ENCODE results near the gene CACNA1G. TPM values are rescaled to one million over a fixed set of nuclear protein-coding genes. Genes with fewer than 3 reads are reported as not detected.

CACNA1G gene
- total and polyA plus RNA-seq, 2 donors from 2014 or later: 0.06 TPM; not detected in 1

GRCh38 chr17:50534979-50535326 lies 25.6 kb upstream of the CACNA1G start:
- H3K27me3 ChIP-seq (ENCODE audit: control insufficient read depth, insufficient read depth, low read length): no peaks in the 10 kb centered on the region
- DNase-seq (no peak), FAIRE-seq (no peak)
- peak overlapping the region; percentile 89 to 91 for H3K27ac ChIP-seq (ENCODE audit: low read depth in 2 of 2, low read length in 2 of 2)
- H3K4me1 ChIP-seq (ENCODE audit: control insufficient read depth in 2 of 3, insufficient read depth in 2 of 3, low read depth in 1 of 3, low read length in 3 of 3): peaks cover 0 to 43% (median 9%) of the 10 kb centered on the region in 3 donors
- peak overlapping the region in 2 of 3 donors; percentile 62 to 91 for H3K9ac ChIP-seq (ENCODE audit: low read length in 3 of 3)
- peaks cover 0 to 5% (median 2%) of the 10 kb centered on the region in 3 donors for H3K36me3 ChIP-seq (ENCODE audit: control insufficient read depth in 2 of 3, insufficient read depth in 3 of 3, low read length in 3 of 3)
- H3K9me3 ChIP-seq (ENCODE audit: control insufficient read depth in 2 of 3, insufficient read depth in 1 of 3, low read length in 3 of 3): no peaks in the 10 kb centered on the region
- peak overlapping the region in 2 of 3 donors; percentile 13 to 69 for H3K4me3 ChIP-seq (ENCODE audit: low read length in 3 of 3)
- no peak for TF ChIP-seq CTCF (IDR thresholded peaks at IDR 0.05; ENCODE audit: borderline replicate concordance, extremely low read depth, insufficient read depth)
- intact Hi-C loops (cut with DNase I): no loop called here

- intact Hi-C loops (cut with DNase I): no loop called here
- Histone ChIP-seq H3K4me1 (ENCODE audit: control insufficient read depth in 2 of 3, insufficient read depth in 2 of 3, low read depth in 1 of 3, low read length in 3 of 3) (peaks cover 0 to 45% (median 9%) of the 10 kb centered on the region in 3 donors), H3K27me3 (ENCODE audit: control insufficient read depth, insufficient read depth, low read length) (no peaks in the 10 kb centered on the region), H3K9me3 (ENCODE audit: control insufficient read depth in 2 of 3, insufficient read depth in 1 of 3, low read length in 3 of 3) (no peaks in the 10 kb centered on the region), H3K36me3 (ENCODE audit: control insufficient read depth in 2 of 3, insufficient read depth in 3 of 3, low read length in 3 of 3) (peaks cover 0 to 5% (median 2%) of the 10 kb centered on the region in 3 donors), H3K4me3 (ENCODE audit: low read length in 3 of 3) (peak overlapping the region in 1 of 3 donors; percentile 13), H3K9ac (ENCODE audit: low read length in 3 of 3) (peak overlapping the region in 1 of 3 donors; percentile 91), H3K27ac (ENCODE audit: low read depth in 2 of 2, low read length in 2 of 2) (peak overlapping the region; percentile 89 to 91)
- FAIRE-seq (no peak), DNase-seq (no peak)
- no peak for TF ChIP-seq CTCF (IDR thresholded peaks at IDR 0.05; ENCODE audit: borderline replicate concordance, extremely low read depth, insufficient read depth)
Observed at GRCh38 chr17:50535407-50535806, 25.1 kb upstream of the CACNA1G start.

- no peaks in the 10 kb centered on the region for H3K27me3 ChIP-seq (ENCODE audit: control insufficient read depth, insufficient read depth, low read length)
- H3K36me3 ChIP-seq (ENCODE audit: control insufficient read depth in 2 of 3, insufficient read depth in 3 of 3, low read length in 3 of 3): peaks cover 0 to 5% (median 2%) of the 10 kb centered on the region in 3 donors
- no peak overlapping the region for H3K4me3 ChIP-seq (ENCODE audit: low read length in 3 of 3)
- H3K9ac ChIP-seq (ENCODE audit: low read length in 3 of 3): no peak overlapping the region
- peaks cover 0 to 44% (median 0%) of the 10 kb centered on the region in 3 donors for H3K4me1 ChIP-seq (ENCODE audit: control insufficient read depth in 2 of 3, insufficient read depth in 2 of 3, low read depth in 1 of 3, low read length in 3 of 3)
- intact Hi-C loops (cut with DNase I): no loop called here
- DNase-seq (peak in 1 of 5 donors; percentile 68), FAIRE-seq (no peak)
- no peaks in the 10 kb centered on the region for H3K9me3 ChIP-seq (ENCODE audit: control insufficient read depth in 2 of 3, insufficient read depth in 1 of 3, low read length in 3 of 3)
- TF ChIP-seq CTCF (IDR thresholded peaks at IDR 0.05; ENCODE audit: borderline replicate concordance, extremely low read depth, insufficient read depth): no peak
- no peak overlapping the region for H3K27ac ChIP-seq (ENCODE audit: low read depth in 2 of 2, low read length in 2 of 2)
Observed at GRCh38 chr17:50536683-50537646, 23.6 kb upstream of the CACNA1G start.

Data from kidney (tissue), 14 donors.